OCI-LY1 (cell line): ENCODE results near the gene MAML1.

ENCODE experiments used
- EZH2 ChIP-seq: fragments of 200-600 bp; sonication (generic), shearing (Covaris generic); IDR thresholded peaks from 2 replicates; pipeline ENCODE4 v1.8.0; 2017; ENCODE audit warnings: borderline replicate concordance, mixed run types, mild to moderate bottlenecking, antibody characterized with exemption, low read length, moderate library complexity, mixed read lengths
- TF ChIP-seq, protein P1 (sequence below): fragments of 200-600 bp; sonication (generic), shearing (Covaris generic); IDR thresholded peaks from 2 replicates; pipeline ENCODE4 v1.5.1; 2017; ENCODE audit warnings: mild to moderate bottlenecking, antibody characterized with exemption, low read length, moderate library complexity, mixed read lengths

DNA sequence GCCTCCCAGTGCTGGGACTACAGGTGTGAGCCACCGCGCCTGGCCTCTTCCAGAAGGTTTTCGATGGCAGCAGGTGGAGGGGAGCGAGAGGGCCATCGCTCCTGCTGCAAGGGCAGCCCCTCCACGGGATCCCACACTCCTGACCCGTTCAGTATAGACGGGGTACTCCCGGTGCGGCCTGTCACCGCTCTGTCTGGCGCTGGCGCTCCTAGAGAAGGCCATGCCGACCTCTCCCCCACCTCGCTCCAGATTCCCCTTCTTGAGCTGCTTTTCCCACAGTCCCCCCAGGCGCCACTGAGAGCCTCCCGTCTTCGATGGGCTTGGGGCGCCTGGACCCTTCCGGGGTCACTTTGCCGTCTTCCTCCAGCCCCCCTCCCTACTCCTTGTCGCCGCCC lies 83.8 kb downstream of the MAML1 start:
- TF ChIP-seq, protein P1, sequence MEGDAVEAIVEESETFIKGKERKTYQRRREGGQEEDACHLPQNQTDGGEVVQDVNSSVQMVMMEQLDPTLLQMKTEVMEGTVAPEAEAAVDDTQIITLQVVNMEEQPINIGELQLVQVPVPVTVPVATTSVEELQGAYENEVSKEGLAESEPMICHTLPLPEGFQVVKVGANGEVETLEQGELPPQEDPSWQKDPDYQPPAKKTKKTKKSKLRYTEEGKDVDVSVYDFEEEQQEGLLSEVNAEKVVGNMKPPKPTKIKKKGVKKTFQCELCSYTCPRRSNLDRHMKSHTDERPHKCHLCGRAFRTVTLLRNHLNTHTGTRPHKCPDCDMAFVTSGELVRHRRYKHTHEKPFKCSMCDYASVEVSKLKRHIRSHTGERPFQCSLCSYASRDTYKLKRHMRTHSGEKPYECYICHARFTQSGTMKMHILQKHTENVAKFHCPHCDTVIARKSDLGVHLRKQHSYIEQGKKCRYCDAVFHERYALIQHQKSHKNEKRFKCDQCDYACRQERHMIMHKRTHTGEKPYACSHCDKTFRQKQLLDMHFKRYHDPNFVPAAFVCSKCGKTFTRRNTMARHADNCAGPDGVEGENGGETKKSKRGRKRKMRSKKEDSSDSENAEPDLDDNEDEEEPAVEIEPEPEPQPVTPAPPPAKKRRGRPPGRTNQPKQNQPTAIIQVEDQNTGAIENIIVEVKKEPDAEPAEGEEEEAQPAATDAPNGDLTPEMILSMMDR: no peak
- TF ChIP-seq EZH2: no peak
